Measurements from ENCODE around the gene APBB2. TPM values are rescaled to one million over a fixed set of nuclear protein-coding genes. Genes with fewer than 3 reads are reported as not detected.
"Not testable (repeated sequence)": the region's sequence is repeated elsewhere in the genome, so short reads cannot be mapped to it uniquely, and the experiment has no call there.

APBB2 gene
- total and polyA plus RNA-seq, 9 donors: 27.3 to 50.6 (median 36.8) TPM

DNA sequence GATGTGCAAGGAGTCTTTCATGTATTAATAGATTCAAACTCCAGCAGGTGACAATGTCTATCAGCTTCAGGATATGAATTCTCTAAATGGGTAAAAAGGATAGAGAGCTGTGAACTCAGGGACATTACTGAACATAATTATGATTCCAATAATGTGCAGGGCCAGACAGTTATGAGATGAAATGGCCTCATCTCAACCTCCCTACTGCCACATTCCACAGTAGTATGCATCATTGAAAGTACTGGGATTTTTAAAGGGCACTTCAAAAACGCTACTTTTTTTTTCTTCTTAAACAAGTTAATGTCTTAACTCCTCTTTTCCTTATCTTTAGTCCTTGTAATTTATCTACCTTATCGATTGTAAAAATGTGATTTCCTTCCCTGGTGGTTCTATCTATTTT lies 202.0 kb downstream of the APBB2 start:
- Histone ChIP-seq H3K36me3 (ENCODE audit: control insufficient read depth, insufficient read depth, low read length) (peaks cover 3% of the 10 kb centered on the region), H3K27me3 (ENCODE audit: control insufficient read depth, insufficient read depth, low read length) (no peaks in the 10 kb centered on the region), H3K9me3 (replicated peaks; ENCODE audit: control insufficient read depth, low read depth, low read length) (no peaks in the 10 kb centered on the region), H3K4me3 (ENCODE audit: low read length) (no peak overlapping the region), H3K4me1 (ENCODE audit: control insufficient read depth, insufficient read depth, low read length) (peaks cover 14% of the 10 kb centered on the region), H3K27ac (ENCODE audit: low read length) (no peak overlapping the region)
- DNase-seq: peak; percentile 23
- WGBS (ENCODE audit: insufficient coverage): no CpG with 5 or more reads among the region's 2 CpGs

DNA sequence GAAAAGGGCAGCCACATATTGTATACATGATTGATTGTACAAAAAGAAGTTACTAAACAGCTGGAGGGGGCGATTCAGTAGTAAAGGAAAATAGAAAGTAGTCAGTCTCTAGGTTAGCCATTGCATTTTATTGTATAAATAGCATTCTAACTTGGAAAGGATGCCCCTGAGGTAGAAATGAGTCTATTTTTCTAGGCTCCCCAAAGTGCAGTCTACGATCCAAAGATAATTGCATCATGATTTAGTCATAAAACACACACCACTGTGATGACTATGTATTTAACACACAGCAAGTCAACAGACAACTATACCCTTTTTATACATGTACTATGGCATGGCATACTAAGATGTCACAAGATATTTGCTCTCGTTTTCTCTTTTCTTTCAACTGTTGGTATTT lies 204.9 kb downstream of the APBB2 start:
- Histone ChIP-seq H3K27me3 (ENCODE audit: control insufficient read depth, insufficient read depth, low read length) (no peaks in the 10 kb centered on the region), H3K9me3 (replicated peaks; ENCODE audit: control insufficient read depth, low read depth, low read length) (no peaks in the 10 kb centered on the region), H3K36me3 (ENCODE audit: control insufficient read depth, insufficient read depth, low read length) (peaks cover 3% of the 10 kb centered on the region), H3K27ac (ENCODE audit: low read length) (no peak overlapping the region), H3K4me1 (ENCODE audit: control insufficient read depth, insufficient read depth, low read length) (peaks cover 9% of the 10 kb centered on the region), H3K4me3 (ENCODE audit: low read length) (no peak overlapping the region)
- no CpG with 5 or more reads among the region's 3 CpGs for WGBS (ENCODE audit: insufficient coverage)
- peak; percentile 19 for DNase-seq

DNA sequence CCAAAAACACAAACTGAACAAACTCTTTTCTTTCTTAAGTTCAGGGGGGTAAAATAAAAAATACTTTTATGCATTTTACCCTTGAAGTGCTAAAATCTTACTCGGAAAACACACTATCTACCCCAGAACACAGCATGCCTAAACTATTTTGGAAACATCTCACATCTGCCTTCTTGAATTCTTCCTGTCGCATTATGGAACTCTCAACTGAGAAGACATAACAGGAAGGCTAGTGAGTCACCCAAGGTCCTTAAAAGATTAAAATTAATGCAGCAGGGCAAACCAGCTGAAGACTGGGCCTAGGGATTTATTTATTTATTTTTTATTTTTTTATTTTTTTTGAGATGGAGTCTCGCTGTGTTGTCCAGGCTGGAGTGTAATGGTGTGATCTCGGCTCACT lies 208.2 kb downstream of the APBB2 start:
- no peak for DNase-seq
- Histone ChIP-seq H3K4me3 (ENCODE audit: low read length) (no peak overlapping the region), H3K36me3 (ENCODE audit: control insufficient read depth, insufficient read depth, low read length) (peaks cover 2% of the 10 kb centered on the region), H3K4me1 (ENCODE audit: control insufficient read depth, insufficient read depth, low read length) (no peaks in the 10 kb centered on the region), H3K27ac (ENCODE audit: low read length) (no peak overlapping the region), H3K27me3 (ENCODE audit: control insufficient read depth, insufficient read depth, low read length) (no peaks in the 10 kb centered on the region), H3K9me3 (replicated peaks; ENCODE audit: control insufficient read depth, low read depth, low read length) (no peaks in the 10 kb centered on the region)
- WGBS (ENCODE audit: insufficient coverage): no CpG with 5 or more reads among the region's 4 CpGs

DNA sequence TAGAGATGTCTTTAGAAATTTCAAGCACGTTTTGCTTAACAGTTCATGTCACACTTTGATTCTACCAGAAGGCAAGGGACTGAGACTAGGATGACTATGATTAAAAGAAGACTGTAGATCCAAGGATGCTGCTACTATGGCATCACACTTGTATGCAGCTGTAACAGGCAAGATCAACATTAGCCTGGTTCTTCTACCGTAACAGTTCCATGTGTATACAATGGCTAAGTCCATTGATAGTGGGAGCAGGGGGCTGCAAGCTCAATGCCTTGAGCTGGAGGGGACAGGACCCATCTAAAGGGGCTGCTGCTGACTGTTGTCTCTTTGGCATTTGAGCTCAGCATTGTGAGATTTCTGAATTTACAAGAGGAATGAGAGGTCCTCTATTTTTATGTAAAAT lies 212.0 kb downstream of the APBB2 start:
- H3K4me1 ChIP-seq (ENCODE audit: control insufficient read depth, insufficient read depth, low read length): no peaks in the 10 kb centered on the region
- WGBS (ENCODE audit: insufficient coverage): 100% methylated on average over 1 of the region's 2 CpGs
- no peaks in the 10 kb centered on the region for H3K9me3 ChIP-seq (replicated peaks; ENCODE audit: control insufficient read depth, low read depth, low read length)
- DNase-seq: no peak
- peaks cover 2% of the 10 kb centered on the region for H3K36me3 ChIP-seq (ENCODE audit: control insufficient read depth, insufficient read depth, low read length)
- no peaks in the 10 kb centered on the region for H3K27me3 ChIP-seq (ENCODE audit: control insufficient read depth, insufficient read depth, low read length)
- no peak overlapping the region for H3K27ac ChIP-seq (ENCODE audit: low read length)
- no peak overlapping the region for H3K4me3 ChIP-seq (ENCODE audit: low read length)

DNA sequence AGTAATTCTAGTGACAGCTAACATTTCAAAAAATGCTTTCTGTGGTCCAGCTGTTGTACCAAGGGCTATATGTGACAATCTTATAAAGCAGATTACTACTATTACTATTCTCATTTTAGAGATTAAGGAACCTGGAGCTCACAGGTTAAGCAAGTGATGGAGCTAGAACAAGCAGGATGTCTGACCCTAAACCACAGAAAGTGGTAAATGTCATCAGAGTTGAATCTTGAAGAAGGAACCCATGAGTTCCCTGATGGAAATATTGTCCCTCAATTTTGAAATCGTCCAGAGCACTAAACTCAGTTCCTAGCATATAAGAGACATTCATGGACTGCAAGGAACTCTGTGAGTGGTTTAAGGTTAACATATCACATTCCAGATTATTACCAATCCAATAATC lies 214.0 kb downstream of the APBB2 start:
- H3K36me3 ChIP-seq (ENCODE audit: control insufficient read depth, insufficient read depth, low read length): peaks cover 2% of the 10 kb centered on the region
- no peak for DNase-seq
- no peaks in the 10 kb centered on the region for H3K4me1 ChIP-seq (ENCODE audit: control insufficient read depth, insufficient read depth, low read length)
- H3K9me3 ChIP-seq (replicated peaks; ENCODE audit: control insufficient read depth, low read depth, low read length): no peaks in the 10 kb centered on the region
- no CpG with 5 or more reads among the region's 1 CpG for WGBS (ENCODE audit: insufficient coverage)
- no peak overlapping the region for H3K4me3 ChIP-seq (ENCODE audit: low read length)
- no peaks in the 10 kb centered on the region for H3K27me3 ChIP-seq (ENCODE audit: control insufficient read depth, insufficient read depth, low read length)
- H3K27ac ChIP-seq (ENCODE audit: low read length): no peak overlapping the region

DNA sequence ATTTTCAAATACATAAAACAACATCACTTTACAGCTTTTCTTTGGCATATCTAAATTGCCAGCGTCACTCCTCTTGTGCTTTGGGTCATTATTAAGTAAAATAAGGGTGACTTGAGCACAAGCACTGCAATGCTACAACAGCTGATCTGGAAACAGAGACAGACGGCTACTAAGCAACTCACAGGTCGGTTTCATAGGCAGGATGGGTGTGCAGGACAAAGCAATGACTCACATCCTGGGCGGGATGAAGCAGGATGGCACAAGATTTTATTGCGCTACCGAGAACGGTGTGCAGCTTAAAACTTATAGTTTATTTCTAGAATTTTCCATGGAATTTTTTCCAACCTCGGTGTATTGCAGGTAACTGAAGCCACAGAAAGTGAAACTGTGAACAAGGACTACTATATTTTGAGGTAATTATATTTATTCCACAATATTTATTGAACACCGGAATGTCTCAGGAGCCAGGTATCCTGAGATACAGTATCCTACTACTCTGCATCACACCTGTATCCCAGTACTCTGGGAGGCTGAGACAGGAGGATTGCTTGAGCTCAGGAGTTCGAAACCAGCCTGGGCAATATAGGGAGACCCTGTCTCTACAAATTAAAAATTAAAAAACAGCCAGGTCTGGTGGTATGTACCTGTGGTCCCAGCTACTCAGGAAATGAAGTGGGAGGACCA lies 215.5 kb downstream of the APBB2 start:
- no peaks in the 10 kb centered on the region for H3K36me3 ChIP-seq (ENCODE audit: control insufficient read depth, insufficient read depth, low read length)
- no peaks in the 10 kb centered on the region for H3K27me3 ChIP-seq (ENCODE audit: control insufficient read depth, insufficient read depth, low read length)
- no peak for DNase-seq
- no peak overlapping the region for H3K27ac ChIP-seq (ENCODE audit: low read length)
- H3K4me1 ChIP-seq (ENCODE audit: control insufficient read depth, insufficient read depth, low read length): no peaks in the 10 kb centered on the region
- no peaks in the 10 kb centered on the region for H3K9me3 ChIP-seq (replicated peaks; ENCODE audit: control insufficient read depth, low read depth, low read length)
- no peak overlapping the region for H3K4me3 ChIP-seq (ENCODE audit: low read length)
- 86% methylated on average over 4 of the region's 10 CpGs for WGBS (ENCODE audit: insufficient coverage)

DNA sequence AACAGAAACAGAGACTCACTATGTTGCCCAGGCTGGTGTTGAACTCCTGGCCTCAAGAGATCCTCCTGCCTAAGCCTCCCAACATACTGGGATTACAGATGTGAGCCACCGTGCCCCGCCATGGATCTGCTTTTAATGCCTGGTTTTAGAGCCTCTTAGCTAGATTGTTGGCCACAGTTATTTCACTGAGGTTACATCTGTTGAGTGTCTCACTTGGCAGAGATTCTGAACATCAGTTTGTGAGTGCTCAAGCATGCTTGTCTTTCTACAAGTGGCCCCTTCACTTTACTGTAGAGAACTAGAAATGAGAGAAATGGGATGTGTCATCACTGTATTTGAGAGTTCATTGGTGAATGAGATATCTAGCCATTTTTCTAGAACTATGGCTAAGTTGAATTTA lies 218.5 kb downstream of the APBB2 start:
- H3K36me3 ChIP-seq (ENCODE audit: control insufficient read depth, insufficient read depth, low read length): no peaks in the 10 kb centered on the region
- no peak overlapping the region for H3K4me3 ChIP-seq (ENCODE audit: low read length)
- peaks cover 3% of the 10 kb centered on the region for H3K4me1 ChIP-seq (ENCODE audit: control insufficient read depth, insufficient read depth, low read length)
- no peak overlapping the region for H3K27ac ChIP-seq (ENCODE audit: low read length)
- no peaks in the 10 kb centered on the region for H3K27me3 ChIP-seq (ENCODE audit: control insufficient read depth, insufficient read depth, low read length)
- 80% methylated on average over 1 of the region's 2 CpGs for WGBS (ENCODE audit: insufficient coverage)
- no peaks in the 10 kb centered on the region for H3K9me3 ChIP-seq (replicated peaks; ENCODE audit: control insufficient read depth, low read depth, low read length)
- peak; percentile 71 for DNase-seq

DNA sequence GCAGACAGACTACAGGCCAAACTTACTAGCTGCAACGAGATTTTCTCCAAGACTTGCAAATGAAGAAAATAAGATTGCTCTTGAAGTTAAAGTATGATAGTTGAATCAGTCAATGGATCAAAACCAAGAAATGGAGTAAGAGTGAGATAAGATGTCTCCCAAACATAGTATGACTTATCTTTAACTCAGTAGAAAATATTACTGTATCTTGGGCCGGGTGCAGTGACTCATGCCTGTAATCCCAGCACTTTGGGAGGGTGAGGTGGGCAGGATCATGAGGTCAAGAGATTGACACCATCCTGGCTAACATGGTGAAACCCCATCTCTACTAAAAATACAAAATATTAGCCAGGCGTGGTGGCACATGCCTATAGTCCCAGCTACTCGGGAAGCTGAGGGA lies 220.0 kb downstream of the APBB2 start:
- H3K36me3 ChIP-seq (ENCODE audit: control insufficient read depth, insufficient read depth, low read length); H3K27ac ChIP-seq (ENCODE audit: low read length); DNase-seq; H3K4me1 ChIP-seq (ENCODE audit: control insufficient read depth, insufficient read depth, low read length); H3K27me3 ChIP-seq (ENCODE audit: control insufficient read depth, insufficient read depth, low read length); H3K4me3 ChIP-seq (ENCODE audit: low read length); H3K9me3 ChIP-seq (replicated peaks; ENCODE audit: control insufficient read depth, low read depth, low read length): not testable (repeated sequence)
- 100% methylated on average over 1 of the region's 4 CpGs for WGBS (ENCODE audit: insufficient coverage)

DNA sequence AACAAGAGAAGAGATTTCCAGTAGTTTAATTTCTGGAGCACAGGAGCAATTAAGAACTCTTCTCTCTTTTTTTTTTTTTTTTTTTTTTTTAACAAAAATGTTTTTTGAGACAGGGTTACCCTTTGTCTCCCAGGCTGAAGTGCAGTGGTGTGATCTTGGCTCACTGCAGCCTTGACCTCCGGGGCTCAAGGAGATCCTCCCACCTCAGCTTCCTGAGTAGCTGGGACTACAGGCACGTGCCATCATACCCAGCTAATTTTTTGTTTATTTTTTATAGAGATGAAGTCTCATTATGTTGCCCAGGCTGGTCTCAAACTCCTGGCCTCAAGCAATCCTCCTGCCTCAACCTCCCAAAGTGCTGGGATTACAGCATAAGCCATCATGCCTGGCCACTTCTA lies 221.0 kb downstream of the APBB2 start:
- not testable (repeated sequence) for DNase-seq; H3K9me3 ChIP-seq (replicated peaks; ENCODE audit: control insufficient read depth, low read depth, low read length); H3K36me3 ChIP-seq (ENCODE audit: control insufficient read depth, insufficient read depth, low read length); H3K4me1 ChIP-seq (ENCODE audit: control insufficient read depth, insufficient read depth, low read length); H3K27me3 ChIP-seq (ENCODE audit: control insufficient read depth, insufficient read depth, low read length); H3K27ac ChIP-seq (ENCODE audit: low read length); H3K4me3 ChIP-seq (ENCODE audit: low read length)
- no CpG with 5 or more reads among the region's 2 CpGs for WGBS (ENCODE audit: insufficient coverage)

DNA sequence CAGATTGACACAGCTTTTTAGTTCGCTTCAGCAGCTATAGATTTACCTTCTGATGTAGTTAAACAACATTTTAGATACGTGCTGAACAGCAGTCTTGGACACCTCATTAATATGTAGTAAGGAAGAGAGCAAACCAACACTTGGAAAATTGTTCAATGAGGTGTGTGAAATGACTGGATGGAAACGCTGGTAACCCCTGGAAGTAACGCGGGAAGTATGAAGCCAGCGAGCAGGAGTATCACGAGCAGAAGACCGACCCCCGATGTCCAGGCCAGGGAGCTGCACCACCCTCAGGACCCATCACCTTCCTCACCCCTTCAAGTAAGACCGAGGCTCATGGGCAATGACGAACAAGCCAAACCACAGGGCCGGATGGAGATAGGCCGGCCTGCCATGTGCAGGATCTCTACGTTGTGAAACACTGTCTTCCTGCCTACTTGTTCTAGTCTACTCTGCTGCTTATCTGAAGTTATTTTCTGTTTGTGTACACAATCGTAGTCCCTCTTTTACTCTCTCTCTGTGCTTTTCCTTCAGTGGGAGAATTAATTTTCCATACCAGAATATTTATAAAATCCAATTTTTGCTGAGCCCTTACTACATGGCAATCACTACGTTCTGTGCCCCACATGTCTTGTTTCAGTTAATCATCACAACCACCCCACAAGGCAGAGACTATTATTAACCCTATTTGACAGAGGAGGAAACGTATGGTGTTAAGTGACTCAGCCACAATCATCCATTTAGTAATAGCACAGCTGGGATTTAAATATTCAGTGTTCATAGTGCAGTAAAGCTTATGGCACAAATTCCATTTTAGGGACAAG lies 221.7 kb downstream of the APBB2 start:
- Histone ChIP-seq H3K36me3 (ENCODE audit: control insufficient read depth, insufficient read depth, low read length) (no peaks in the 10 kb centered on the region), H3K9me3 (replicated peaks; ENCODE audit: control insufficient read depth, low read depth, low read length) (no peaks in the 10 kb centered on the region), H3K27me3 (ENCODE audit: control insufficient read depth, insufficient read depth, low read length) (no peaks in the 10 kb centered on the region), H3K4me3 (ENCODE audit: low read length) (no peak overlapping the region), H3K4me1 (ENCODE audit: control insufficient read depth, insufficient read depth, low read length) (peaks cover 10% of the 10 kb centered on the region), H3K27ac (ENCODE audit: low read length) (no peak overlapping the region)
- no peak for DNase-seq
- WGBS (ENCODE audit: insufficient coverage): 87% methylated on average over 12 of the region's 17 CpGs

Data from muscle of leg (tissue), 11 donors.